Natural killer cell (primary cell): ENCODE data around the gene CLEC11A. TPM values are rescaled to one million over a fixed set of nuclear protein-coding genes. Genes with fewer than 3 reads are reported as not detected.
A peak's percentile ranks its signal among the peaks of the same experiment; 100 is the strongest.

ENCODE experiments used
- ATAC-seq, 3 donors: fragments of 150-1000 bp in 2 of 3; fragments of 200-7000 bp in 1 of 3; cut with Tn5 transposase; 1 replicate in 1 of 3; 2 replicates in 2 of 3; pipeline ENCODE4 v1.10.0; 2021; ENCODE audit warnings: mild to moderate bottlenecking in 2 of 3, moderate library complexity in 2 of 3
- DNase-seq, 2 donors: peaks; one replicate each; pipeline versions ENCODE4 v3.0.0 to v3.0.0-alpha.2; 2013 to 2021; ENCODE audit warnings: mixed read lengths in 1 of 2
- H3K27ac ChIP-seq: one replicate; pipeline ENCODE4 v1.5.1; 2013; ENCODE audit warnings: mild to moderate bottlenecking, low read length
- H3K27me3 ChIP-seq: one replicate; pipeline ENCODE4 v1.6.1; 2013; ENCODE audit warnings: low read length; ENCODE audit not compliant: control insufficient read depth, insufficient read depth
- H3K36me3 ChIP-seq: one replicate; pipeline ENCODE4 v1.6.1; 2013; ENCODE audit warnings: low read length; ENCODE audit not compliant: control insufficient read depth, insufficient read depth
- H3K4me1 ChIP-seq: one replicate; pipeline ENCODE4 v1.6.1; 2013; ENCODE audit warnings: low read length; ENCODE audit not compliant: control insufficient read depth, insufficient read depth
- H3K4me3 ChIP-seq: one replicate; pipeline ENCODE4 v1.5.1; 2013; ENCODE audit warnings: low read length
- H3K9me3 ChIP-seq: one replicate; pipeline ENCODE4 v1.6.1; 2013; ENCODE audit warnings: low read length; ENCODE audit not compliant: control insufficient read depth, insufficient read depth
- H3K27ac Mint-ChIP-seq, 2 donors: one replicate each; pipeline ENCODE4 v1.8.0; 2022; ENCODE audit warnings: mild to moderate bottlenecking in 2 of 2, mixed read lengths in 2 of 2, moderate library complexity in 1 of 2
- H3K27me3 Mint-ChIP-seq, 2 donors: one replicate each; pipeline ENCODE4 v1.8.0; 2022; ENCODE audit warnings: low read depth in 2 of 2, mixed read lengths in 2 of 2
- H3K36me3 Mint-ChIP-seq: one replicate; pipeline ENCODE4 v1.8.0; 2022; ENCODE audit warnings: mixed read lengths
- H3K4me1 Mint-ChIP-seq, 2 donors: one replicate each; pipeline ENCODE4 v1.8.0; 2022; ENCODE audit warnings: mixed read lengths in 2 of 2
- H3K4me3 Mint-ChIP-seq: one replicate; pipeline ENCODE4 v1.8.0; 2022; ENCODE audit warnings: mild to moderate bottlenecking, moderate library complexity, mixed read lengths
- H3K9me3 Mint-ChIP-seq, 2 donors: one replicate each; pipeline ENCODE4 v1.8.0; 2022; ENCODE audit warnings: mixed read lengths in 2 of 2
- CTCF ChIP-seq: fragments of 200-600 bp; IDR thresholded peaks from one replicate; pipeline ENCODE4 v1.8.0; 2022; ENCODE audit warnings: antibody characterized with exemption
- WGBS: methylation state at CpG from one replicate; pipeline ENCODE4 v1.1.7; 2013; ENCODE audit warnings: missing lambda C conversion rate; ENCODE audit not compliant: insufficient coverage; 5-methylcytosine and 5-hydroxymethylcytosine counted together
- intact Hi-C: fragments of 100-400 bp; cut with micrococcal nuclease; formaldehyde crosslinking; loops from one replicate; pipeline ENCODE4 v1.14.2; 2022
- total RNA-seq, 4 donors: library from RNA; stranded (reverse); fragments of 120-200 nt in 1 of 4; gene quantifications; one replicate each; pipeline versions ENCODE4 v1.2.3 to v1.2.4, GENCODE V29; 2013 to 2022

Gene CLEC11A
- total RNA-seq, 3 donors from 2014 or later (not counting 1 experiment from before 2014, with no cell fraction given), result 2.3 to 4.0 (median 3.3) TPM

- Mint-ChIP-seq H3K27ac (no peak overlapping the region), H3K9me3 (no peaks in the 10 kb centered on the region), H3K27me3 (peaks cover 4 to 10% of the 10 kb centered on the region in 2 donors), H3K4me3 (no peak overlapping the region), H3K36me3 (no peaks in the 10 kb centered on the region), H3K4me1 (peaks cover 15 to 23% of the 10 kb centered on the region in 2 donors)
- ATAC-seq, result no peak
- Histone ChIP-seq H3K4me3 (no peak overlapping the region), H3K27ac (no peak overlapping the region), H3K4me1 (peaks cover 23% of the 10 kb centered on the region), H3K9me3 (no peaks in the 10 kb centered on the region), H3K27me3 (peaks cover 2% of the 10 kb centered on the region), H3K36me3 (no peaks in the 10 kb centered on the region)
- TF ChIP-seq CTCF, result no peak
- 84% methylated on average over 9 of the region's 9 CpGs for WGBS
- intact Hi-C loops, result no loop called here
- DNase-seq, result no peak
These were observed 11.4 kb upstream of the CLEC11A start for GRCh38 chr19:50711805-50712204.

GRCh38 chr19:50712833-50713232, 10.3 kb upstream of the CLEC11A start:
- 10% methylated on average over 6 of the region's 6 CpGs for WGBS
- Histone ChIP-seq H3K27me3 (peaks cover 10% of the 10 kb centered on the region), H3K4me1 (peaks cover 32% of the 10 kb centered on the region), H3K27ac (no peak overlapping the region), H3K9me3 (no peaks in the 10 kb centered on the region), H3K36me3 (no peaks in the 10 kb centered on the region), H3K4me3 (no peak overlapping the region)
- no peak for DNase-seq
- Mint-ChIP-seq H3K36me3 (no peaks in the 10 kb centered on the region), H3K27me3 (peaks cover 10 to 13% of the 10 kb centered on the region in 2 donors), H3K4me1 (peaks cover 15 to 30% of the 10 kb centered on the region in 2 donors), H3K9me3 (no peaks in the 10 kb centered on the region), H3K27ac (peak overlapping the region; percentile 9 to 35), H3K4me3 (peak overlapping the region; percentile 83)
- peak; percentile 41 to 78 (median 57) for ATAC-seq
- no peak for TF ChIP-seq CTCF
- intact Hi-C loops, result no loop called here

- no peak for ATAC-seq
- Histone ChIP-seq H3K4me1 (peaks cover 41% of the 10 kb centered on the region), H3K9me3 (no peaks in the 10 kb centered on the region), H3K4me3 (no peak overlapping the region), H3K36me3 (no peaks in the 10 kb centered on the region), H3K27ac (no peak overlapping the region), H3K27me3 (peaks cover 12% of the 10 kb centered on the region)
- H3K27ac Mint-ChIP-seq, result peak overlapping the region; percentile 9 to 35
- no peaks in the 10 kb centered on the region for H3K9me3 Mint-ChIP-seq
- 54% methylated on average over 22 of the region's 22 CpGs for WGBS
- TF ChIP-seq CTCF, result no peak
- intact Hi-C loops, result no loop called here
- no peak for DNase-seq
- peaks cover 10 to 13% of the 10 kb centered on the region in 2 donors for H3K27me3 Mint-ChIP-seq
- H3K4me3 Mint-ChIP-seq, result peak overlapping the region; percentile 83
- H3K4me1 Mint-ChIP-seq, result peaks cover 15 to 30% of the 10 kb centered on the region in 2 donors
- no peaks in the 10 kb centered on the region for H3K36me3 Mint-ChIP-seq
These were observed 9.5 kb upstream of the CLEC11A start for GRCh38 chr19:50713556-50714236.
